GM21423 (cell line): ENCODE results near the gene FOXL2.
A peak's percentile ranks its signal among the peaks of the same experiment; 100 is the strongest.

Experiments
- ATAC-seq: cut with Tn5 transposase; IDR thresholded peaks from one replicate; pipeline ENCODE4 v1.9.1; 2021; ENCODE audit warnings: mild to moderate bottlenecking, moderate library complexity; ENCODE audit not compliant: unreplicated experiment

The FOXL2 gene

DNA sequence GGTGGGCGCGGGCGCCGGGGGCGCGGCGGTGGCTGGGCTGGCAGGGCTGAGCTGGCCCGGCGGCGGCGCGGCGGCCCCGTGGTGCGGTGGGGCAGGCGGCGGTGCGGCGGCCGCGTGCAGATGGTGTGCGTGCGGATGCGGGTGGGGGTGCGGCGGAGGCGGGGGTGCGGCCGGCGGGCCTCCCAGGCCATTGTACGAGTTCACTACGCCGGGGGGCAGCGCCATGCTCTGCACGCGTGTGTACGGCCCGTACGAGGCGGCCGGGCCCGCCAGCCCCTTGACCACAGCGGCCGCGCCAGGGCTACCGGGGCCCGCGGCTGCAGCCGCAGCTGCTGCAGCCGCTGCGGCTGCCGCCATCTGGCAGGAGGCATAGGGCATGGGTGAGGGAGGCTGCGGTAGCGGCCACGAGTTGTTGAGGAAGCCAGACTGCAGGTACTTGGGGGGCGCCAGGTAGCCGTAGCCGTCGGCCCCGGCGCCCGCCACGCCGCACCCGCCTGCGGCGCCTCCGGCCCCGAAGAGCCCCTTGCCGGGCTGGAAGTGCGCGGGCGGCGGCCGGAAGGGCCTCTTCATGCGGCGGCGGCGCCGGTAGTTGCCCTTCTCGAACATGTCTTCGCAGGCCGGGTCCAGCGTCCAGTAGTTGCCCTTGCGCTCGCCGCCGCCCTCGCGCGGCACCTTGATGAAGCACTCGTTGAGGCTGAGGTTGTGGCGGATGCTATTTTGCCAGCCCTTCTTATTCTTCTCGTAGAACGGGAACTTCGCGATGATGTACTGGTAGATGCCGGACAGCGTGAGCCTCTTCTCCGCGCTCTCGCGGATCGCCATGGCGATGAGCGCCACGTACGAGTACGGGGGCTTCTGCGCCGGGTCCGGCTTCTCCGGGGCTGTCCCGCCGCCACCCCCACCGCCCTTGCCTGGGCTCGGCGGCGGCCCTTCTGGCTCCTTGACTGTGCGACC lies 951 bp downstream of the FOXL2 start:
- ATAC-seq, result no peak

DNA sequence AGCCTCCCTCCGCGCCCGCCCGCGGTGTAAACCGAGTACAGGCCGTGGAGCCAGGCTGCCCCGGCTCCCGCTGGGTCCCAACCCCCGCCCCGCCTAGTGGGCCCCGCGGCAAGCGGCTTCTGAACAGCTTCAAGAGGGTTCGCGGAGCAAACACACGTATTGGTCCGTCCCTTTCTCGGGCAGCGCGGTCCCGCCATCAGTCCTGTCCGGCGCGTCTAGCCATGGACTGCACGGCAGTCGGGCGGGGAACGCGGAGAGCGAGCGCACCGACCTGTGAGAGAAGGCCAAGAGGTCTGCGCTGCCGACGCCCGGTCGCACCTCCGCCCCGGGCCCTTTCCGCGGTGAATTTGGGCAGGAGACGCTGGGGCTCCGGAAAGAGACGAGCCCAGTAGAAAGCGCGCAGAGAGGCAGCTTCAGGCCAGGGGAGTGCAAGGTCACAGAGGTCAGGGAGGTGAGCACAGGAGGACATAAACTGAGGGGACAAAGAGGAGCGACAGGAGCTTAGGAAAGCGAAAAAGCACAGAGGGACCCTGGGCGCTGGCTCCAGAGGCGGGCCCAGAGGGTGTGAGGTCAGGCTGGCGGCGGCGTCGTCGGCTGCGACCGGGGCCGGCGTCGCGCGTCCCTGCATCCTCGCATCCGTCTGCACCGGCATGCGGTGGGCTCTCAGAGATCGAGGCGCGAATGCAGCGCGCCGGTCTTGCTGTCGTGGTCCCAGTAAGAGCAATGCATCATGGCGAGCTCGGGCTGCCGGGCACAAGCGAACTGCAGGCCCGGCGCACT lies 1.8 kb downstream of the FOXL2 start:
- ATAC-seq, result no peak

DNA sequence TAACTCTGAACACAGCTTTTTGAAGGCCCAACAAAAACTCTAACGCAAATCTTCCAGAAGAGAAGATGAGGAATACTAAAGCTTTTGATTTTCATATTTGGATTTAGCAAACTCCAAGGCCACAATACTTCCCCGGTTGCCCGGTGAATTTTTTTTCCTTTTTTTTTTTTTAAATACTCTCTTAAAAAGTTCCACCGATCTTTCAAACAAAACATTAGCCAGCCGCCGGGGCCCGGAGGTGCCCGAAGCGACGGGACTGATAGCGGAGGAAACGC lies 2.3 kb downstream of the FOXL2 start:
- no peak for ATAC-seq

DNA sequence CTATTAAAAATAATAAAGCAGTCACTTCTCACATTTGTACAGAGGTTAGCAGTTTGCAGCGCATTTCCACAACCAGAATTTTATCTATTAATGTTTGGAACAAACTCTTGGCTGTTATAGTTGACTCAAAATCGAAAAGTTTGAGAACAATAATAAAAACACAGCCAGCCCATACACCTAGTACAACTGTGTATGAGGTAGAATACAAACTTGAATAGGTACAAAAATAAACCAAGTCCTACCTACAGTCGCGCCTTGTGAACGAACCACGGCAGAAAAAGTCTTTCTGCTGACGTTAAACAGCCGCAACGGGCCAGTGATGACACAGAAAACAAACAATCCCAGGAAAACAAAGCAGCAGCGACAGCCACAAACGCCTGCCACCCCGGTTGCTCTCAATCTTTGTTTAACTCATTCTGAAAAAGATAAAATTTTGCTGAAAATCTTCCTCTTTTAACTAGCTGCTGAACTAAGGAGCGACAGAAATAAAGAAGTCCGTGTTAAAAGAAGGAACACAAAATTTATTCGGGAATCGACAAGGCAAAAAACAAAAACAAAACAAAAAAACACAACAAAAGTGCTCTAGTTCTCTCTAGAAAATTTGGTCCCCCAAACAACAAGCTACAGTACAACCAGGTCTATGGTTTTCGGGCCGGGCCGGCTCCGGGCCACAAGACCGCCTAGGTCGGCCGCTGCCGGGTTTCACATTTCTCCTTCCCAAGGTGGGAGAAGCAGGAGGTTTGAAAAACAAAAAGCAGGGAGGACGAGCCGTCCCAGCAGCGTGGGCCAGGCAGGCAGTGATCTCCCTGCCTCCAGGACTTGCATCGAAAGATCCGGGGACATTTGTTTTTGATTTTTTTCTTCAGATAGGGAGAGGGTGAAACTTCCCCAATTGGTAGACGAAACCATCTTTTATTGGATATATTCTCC lies 2.9 kb downstream of the FOXL2 start:
- ATAC-seq, result no peak

DNA sequence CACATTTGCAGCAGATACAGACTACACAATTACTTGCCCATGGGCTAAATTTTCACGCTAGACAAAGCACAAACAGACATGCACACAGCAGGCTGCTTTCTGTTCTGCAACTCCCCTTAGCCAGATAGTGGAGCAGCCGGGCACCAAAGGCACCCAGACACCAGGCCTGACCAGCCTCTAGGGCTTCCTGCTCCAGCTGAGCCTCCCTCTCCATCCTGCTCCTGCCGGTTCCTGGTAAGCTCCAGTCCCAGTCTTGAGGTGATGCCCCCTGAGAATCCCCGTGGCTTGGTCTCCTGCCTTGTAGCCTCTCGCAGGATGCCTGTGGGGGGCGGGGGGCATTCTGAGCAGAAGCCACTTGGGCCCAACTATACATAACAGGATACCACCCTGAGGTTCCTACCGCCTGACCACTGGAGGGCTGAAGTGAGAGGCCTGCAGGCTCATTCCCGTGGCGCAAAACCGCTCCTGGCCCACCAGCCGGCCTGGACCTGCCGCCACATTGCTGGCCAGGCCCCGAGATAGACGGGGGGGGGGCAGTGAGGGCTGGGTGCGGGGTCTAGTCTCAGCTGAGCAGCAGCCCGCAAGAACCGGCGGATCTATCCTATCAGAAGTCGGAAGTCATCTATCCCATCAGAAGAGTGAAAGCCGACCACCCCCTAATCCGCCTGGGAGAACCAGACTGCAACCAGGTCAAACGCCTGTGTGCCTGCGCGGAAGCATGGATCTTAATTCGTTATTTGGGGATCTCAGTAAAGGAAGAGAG lies 3.9 kb downstream of the FOXL2 start:
- ATAC-seq, result no peak

DNA sequence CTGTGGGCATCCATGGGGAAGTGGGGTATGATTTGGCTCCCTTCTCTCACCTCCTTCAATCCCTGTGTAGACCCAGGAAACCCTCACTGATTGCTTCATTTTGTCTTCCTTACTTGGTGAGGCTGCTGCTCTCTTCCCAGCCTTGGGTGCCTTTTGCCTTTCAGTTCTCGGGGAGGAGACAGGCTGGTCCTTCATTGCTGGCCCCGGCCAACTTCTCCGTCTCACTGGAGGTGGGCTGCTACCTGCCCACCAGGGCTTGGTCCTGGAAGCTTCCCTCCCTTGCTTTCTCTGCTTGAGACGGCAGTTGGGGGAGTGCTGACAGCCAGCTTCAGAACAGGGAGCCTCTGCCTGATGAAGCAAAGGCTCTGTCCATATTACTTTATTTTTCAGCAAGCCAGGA lies 4.7 kb downstream of the FOXL2 start:
- no peak for ATAC-seq

DNA sequence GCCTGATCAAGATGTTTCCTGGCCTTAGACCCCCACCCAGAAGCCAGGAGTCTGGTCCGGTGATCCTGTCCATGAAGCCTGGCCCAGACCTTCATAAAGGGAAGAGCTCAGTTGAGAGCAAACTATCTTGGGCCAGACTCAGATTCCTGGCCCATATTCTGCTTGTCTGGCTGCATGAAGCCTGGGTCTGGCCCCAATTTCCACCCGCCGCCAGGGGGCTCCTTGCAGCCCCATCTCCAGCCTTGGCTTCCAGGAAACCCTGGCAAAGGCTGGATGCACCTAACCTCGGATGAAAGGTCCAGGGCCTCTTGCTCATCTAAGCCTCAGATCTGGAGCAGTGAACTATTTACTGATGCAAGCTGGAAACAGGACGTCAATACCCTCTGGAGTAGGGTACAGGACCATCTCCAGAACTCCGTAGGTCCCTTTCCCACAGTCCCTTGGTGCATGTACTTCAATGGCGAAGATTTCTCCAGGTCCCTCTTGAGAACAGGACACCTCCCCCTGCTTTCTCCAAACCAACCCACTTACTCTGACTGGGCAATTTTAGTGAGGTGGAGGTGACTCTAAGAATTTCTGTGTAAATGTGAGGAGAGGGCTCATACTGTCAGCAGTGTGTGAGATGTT lies 5.6 kb downstream of the FOXL2 start:
- peak; percentile 45 for ATAC-seq

DNA sequence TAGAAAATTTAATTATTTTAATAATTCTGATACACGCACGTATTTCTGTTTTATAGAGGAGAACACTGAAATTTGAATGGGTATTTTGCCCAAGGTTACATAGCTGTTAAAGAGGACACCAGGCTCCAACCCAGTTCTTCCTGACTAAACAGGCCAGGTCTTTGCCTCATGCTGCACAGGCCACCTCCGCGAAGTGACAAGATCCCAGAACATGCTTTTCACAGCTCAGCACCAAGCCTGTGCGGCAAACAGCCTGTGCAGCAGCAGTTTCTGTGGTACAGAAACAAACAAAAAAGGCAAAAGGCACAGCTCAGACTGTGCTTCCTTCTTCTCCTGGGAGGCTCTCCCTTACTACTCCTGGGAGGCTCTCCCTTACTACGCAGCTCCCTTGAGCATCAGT lies 6.5 kb downstream of the FOXL2 start:
- ATAC-seq, result no peak

DNA sequence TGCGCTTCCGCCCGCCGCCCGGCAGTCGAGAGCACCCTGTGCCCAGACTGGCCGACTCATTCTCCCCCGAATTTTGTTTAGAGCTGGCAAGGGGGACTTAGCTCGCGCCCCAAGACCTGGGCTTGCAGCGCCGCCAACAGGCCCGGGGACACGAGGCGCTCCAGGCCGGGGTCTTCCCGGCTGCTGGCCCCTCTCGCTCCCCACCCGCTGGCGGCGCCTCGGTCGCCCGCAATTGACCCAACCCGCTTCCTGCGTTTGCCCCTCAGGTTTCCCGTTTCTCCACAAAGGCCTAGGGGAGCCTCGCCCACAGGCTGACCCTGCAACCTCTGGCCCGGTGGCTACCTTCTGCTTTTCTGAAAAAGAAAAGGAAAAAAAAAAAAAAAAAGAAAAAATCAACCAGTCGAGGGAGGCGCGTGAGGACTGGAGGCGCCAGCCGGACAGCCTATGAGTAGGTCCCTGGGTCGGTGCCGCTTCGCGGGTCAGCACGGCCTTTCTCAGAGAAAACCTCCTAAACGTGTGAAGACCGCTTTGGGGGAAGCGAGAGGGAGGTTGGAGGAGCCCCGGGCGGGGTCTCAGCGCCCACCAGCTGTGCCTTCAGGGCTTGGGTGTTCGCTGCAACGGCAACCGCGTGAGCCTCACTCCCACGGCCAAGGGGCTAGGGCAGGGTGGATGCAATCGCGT lies 7.2 kb downstream of the FOXL2 start:
- ATAC-seq, result no peak

DNA sequence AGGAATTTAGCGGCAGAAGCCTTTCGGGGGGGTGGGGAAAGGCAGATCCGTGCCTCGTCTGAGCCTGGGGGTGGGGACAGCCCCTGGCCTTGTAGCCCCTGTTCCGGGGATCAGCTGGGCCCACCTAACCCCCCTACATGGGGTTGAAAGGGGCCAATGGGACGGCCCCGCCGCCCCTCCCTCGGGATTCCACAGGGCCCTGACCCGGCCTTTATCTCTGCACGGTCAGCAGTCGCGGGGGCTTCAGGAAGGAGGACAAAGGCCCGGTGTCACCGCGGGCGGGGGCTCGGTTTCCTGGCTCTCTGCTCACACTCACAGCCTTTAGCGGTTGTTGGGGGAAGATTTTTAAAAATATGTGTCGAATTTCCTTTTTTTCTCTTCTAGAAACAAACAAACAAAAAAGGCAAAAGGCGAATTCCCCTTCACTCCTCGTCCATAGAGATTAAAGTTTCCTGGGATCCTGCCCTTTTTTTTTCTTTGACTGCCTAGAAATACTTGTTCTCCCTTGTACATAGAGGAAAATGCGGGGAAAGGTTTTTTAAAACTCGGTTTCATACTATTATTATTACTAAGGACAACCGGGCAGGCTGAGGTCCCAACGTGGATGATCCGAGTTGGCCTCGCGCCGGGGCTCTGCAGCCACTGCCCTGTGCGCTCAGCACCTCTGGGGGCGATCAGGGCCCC lies 7.9 kb downstream of the FOXL2 start:
- no peak for ATAC-seq

DNA sequence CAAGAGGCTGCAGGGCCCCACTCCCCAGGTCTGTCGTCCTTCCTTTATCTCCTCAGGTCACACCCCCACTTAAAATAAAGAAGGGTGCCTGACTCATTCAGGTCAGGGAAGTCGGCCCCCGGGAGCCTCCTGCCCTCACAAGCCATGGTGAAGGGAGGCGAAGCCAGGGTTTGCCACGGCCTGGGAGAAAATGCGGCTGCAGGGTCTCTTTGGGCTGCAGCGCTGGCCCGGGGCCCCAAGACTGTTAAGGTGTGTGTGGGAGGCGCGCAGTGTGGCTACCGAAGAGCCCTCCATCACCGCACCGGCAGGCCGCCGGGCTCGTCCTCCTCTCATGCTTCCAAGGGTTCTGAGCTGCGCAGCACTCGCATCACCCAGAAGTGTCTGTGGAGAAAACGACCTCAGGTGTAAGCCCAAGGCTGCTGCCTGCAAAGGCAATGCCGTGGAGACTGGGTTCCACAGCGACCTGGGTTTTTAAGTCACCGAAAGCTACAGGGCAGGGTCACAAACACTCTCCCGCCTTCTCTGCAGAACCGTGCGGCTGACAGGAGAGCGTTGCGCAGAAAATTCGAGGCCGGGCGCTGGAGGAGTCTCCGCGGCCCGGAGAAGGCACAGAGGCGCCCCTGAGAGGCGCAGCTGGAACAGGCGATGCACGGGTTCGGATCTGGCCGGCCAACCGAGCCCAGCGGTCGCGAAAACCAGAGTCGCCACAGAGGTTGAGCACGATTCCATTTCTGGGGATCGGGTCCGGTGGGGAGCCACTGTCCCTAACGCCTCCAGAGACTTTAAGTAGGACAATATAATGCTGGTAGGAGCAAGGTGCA lies 8.7 kb downstream of the FOXL2 start:
- no peak for ATAC-seq

DNA sequence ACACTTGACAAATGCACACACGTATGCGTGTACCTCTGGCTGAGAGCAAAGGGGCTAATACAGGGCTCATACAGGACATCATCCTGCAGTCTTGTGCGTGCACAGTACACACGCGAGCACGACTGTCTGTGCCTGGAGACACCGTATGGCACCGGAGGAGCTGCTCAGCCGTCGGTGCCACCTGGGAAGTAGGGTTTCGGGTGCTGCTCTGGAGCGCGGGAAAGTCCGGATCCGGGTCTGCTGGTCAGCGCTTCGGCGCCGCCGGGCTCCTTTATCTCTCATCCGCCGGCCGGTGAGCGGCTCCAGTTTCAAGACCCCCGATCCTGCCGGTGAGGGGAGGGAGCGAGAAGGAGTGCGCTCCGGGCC lies 9.3 kb downstream of the FOXL2 start:
- no peak for ATAC-seq

DNA sequence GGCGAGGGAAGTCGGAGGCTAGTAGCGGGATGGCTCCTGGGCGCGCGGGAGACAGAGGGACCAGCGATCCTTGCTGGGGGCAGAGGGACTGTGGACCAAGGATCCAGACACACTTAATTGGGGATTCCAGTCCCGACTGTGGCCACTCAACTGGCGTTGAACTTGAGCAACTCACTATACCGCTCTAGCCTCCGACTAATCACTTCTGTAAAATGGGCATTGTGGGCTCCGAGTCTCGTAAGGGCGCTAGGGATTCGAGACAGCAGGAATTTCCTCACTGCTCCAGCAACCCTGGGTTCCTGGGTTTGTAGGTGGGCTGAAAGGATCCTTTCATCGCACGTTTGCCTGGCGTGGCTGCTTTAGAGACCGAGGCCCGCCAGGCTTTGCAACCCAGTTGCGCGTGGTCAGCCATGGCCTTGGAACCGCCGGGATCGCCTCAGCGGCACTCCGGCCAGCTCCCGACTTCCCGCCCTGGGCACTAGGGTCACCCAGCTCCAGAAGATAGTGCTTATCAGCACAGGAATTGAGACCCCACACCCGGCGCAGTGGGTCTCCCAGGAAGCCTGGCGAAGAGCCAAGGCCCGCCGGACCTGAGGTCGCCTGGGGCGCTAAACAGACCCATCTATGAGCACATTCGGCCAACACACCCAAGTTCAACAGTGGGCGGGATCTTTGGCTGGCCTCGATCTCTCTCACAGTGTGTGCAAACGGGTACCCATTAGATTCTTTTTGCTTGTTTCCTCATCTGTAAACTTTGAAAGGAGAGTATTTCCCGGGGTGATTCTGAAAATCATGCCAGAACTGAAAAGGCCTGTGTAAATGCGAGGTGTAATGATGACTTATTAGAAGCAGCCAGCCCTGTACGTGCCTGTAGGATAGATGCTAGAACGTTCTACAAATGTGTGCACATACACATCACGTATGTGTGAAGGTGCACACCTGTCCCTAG lies 9.9 kb downstream of the FOXL2 start:
- ATAC-seq, result no peak

DNA sequence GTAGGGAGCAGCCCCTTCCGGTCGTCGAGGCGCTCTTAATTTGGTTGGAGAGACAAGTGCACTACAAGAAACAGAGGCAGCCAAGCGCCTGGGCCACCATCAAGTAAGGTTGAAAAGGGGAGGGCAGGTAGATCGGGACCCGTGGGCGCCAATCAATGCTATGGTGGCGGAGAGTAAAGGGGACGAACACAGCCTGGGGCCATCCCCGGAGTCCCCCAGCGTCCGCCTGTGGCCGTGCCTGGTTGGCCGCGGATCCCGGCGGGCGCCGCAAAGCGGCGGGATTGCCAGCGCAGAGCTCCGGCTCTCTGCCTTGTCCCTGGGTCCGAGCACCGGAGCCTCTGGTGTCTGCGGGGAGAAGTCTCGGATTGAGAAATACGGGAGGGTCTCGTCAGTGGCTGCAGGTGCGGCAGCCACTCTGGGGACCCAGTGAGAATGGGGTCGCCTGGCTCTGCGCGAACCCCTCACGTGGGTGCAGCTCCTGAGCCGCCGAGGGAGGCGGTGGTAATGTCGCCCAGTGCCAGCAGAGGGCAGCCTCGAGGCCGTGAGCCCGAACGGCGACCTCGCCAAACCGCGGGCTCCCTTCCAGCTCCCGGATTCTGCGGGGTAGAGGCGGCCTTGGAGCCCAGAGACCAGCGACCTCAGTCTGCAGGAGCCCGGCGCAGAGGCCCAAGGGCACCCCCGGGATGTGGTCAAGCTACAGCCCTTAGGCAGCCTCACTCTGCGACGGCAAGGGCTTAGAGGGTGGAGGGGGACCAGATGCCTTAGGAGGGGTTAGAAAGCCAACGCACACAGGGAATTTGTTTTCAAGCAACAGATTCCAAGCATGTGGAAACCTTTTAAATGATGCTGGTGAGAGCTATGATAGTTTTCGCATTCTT lies 10.8 kb downstream of the FOXL2 start:
- peak; percentile 79 for ATAC-seq

DNA sequence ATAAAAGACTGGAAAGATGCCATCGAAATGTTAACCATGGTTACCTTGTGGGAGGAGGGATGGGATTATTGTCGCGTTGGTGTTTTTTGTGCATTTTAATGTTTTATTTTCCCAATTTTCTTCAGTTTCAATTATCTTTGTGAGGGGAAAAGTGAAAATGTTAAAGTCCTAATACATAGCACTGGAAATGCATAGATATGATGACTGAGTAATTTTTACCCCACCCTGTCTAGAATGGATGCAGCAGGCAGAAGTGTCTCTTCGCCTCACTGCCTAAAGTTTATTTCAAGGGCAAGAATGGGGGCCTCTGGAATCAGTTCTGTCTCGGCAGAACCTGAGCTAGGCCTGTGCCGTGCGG lies 11.5 kb downstream of the FOXL2 start:
- ATAC-seq, result no peak
